Heart right ventricle (tissue), 16 donors: ENCODE measurements around the gene ATP13A1. TPM values are rescaled to one million over a fixed set of nuclear protein-coding genes. Genes with fewer than 3 reads are reported as not detected.
"Not testable (repeated sequence)": the region's sequence is repeated elsewhere in the genome, so short reads cannot be mapped to it uniquely, and the experiment has no call there.

ENCODE experiments used
- ATAC-seq, 8 donors: fragments of 200-7000 bp; cut with Tn5 transposase; one replicate each; pipeline ENCODE4 v1.9.1; 2020; ENCODE audit warnings: mild to moderate bottlenecking in 8 of 8, moderate library complexity in 8 of 8, moderate number of reproducible peaks in 1 of 8
- DNase-seq, 2 donors: peaks; one replicate each; pipeline ENCODE4 v3.0.0-alpha.2; 2020
- H3K27ac ChIP-seq, 10 donors: fragments of 200-600 bp; sonication (generic) in 2 of 10; one replicate each; pipeline versions ENCODE4 v1.5.0 to v1.8.0; 2020 to 2022; ENCODE audit warnings: mild to moderate bottlenecking in 3 of 10
- H3K27me3 ChIP-seq, 7 donors: fragments of 200-600 bp; one replicate each; pipeline ENCODE4 v1.8.0; 2021 to 2022; ENCODE audit warnings: mild to moderate bottlenecking in 2 of 7
- H3K36me3 ChIP-seq, 9 donors: fragments of 200-600 bp; sonication (generic) in 1 of 9; one replicate each; pipeline versions ENCODE4 v1.5.0 to v1.8.0; 2020 to 2022; ENCODE audit warnings: mild to moderate bottlenecking in 2 of 9
- H3K4me1 ChIP-seq, 9 donors: fragments of 200-600 bp; sonication (generic) in 1 of 9; one replicate each; pipeline versions ENCODE4 v1.5.0 to v1.8.0; 2020 to 2022; ENCODE audit warnings: mild to moderate bottlenecking in 4 of 9
- H3K4me3 ChIP-seq, 10 donors: fragments of 200-600 bp; sonication (generic) in 2 of 10; one replicate each; pipeline versions ENCODE4 v1.5.0 to v1.8.0; 2020 to 2022; ENCODE audit warnings: mild to moderate bottlenecking in 7 of 10, moderate library complexity in 2 of 10
- H3K9me3 ChIP-seq, 11 donors: fragments of 200-600 bp in 10 of 11; sonication (generic) in 2 of 11; one replicate each; pipeline versions ENCODE4 v1.5.0 to v1.8.0; 2013 to 2022; ENCODE audit warnings: mild to moderate bottlenecking in 2 of 11, control low read depth in 1 of 11, moderate library complexity in 1 of 11
- CTCF ChIP-seq, 9 donors: fragments of 200-600 bp; sonication (generic) in 2 of 9; IDR thresholded peaks; one replicate each; pipeline versions ENCODE4 v1.5.0 to v1.8.0; 2021 to 2022; ENCODE audit warnings: antibody characterized with exemption in 9 of 9, mild to moderate bottlenecking in 5 of 9, moderate library complexity in 1 of 9
- WGBS, 2 donors: extraction: QIAGEN DNeasy Blood & Tissue Kit; methylation state at CpG; one replicate each; pipeline ENCODE4 v1.1.7; 2013; ENCODE audit warnings: inconsistent platforms in 1 of 2; 5-methylcytosine and 5-hydroxymethylcytosine counted together
- intact Hi-C, 10 donors: fragments of 100-400 bp; cut with DNase I; formaldehyde crosslinking; loops; one replicate each; pipeline versions ENCODE4 v1.11.1 to v1.14.2; 2022
- polyA plus RNA-seq, 2 donors: library from polyadenylated mRNA; stranded (reverse); fragments of 200-250 nt; gene quantifications; one replicate each; pipeline ENCODE4 v1.2.3, GENCODE V29; 2013
- total RNA-seq, 10 donors: library from RNA; stranded (reverse); fragmentation: NEBNext Ultra II Directional in 3 of 10; extraction: Animal tissue kit (Norgen Biotek cat#: 25700) in 3 of 10; gene quantifications; one replicate each; pipeline versions ENCODE4 v1.2.1 to v1.2.4, GENCODE V29; 2021 to 2023
- donor health status: Arrhythmogenic right ventricular cardiomyopathy.
- donor health status: ischemic (EF 13 %, LVEDD 7.1; RV severe dilation, severe dysfunction).
- donor health status: healthy with polysubstance abuse.
- donor health status: DM: no; HTN: yes; CAD: no.
- donor health status: DM: no; HTN: no; CAD: no.
- donor health status: ischemic (EF 25% LVEDD 6.9; RV normal size, moderate dysfunction).
- donor health status: ischemic (EF 25% LVEDD 5.7; RV mildly dilated, moderate dysfunction).
- donor health status: healthy.
- donor health status: DM: yes; HTN: yes; CAD: no.
- donor health status: Ischemic cardiomyopathy.
- donor health status: ischemic (EF 35%, LVEDD 5.7; RV mildly dilated, moderate dysfunction).
- donor health status: nonischemic (EF 11% LVEDD 7.7; RV severe dilation, severe dysfunction).
- donor health status: DM: yes; HTN: yes; CAD: no.
- donor health status: PGD.
- donor health status: ischemic (EF 29% LVEDD 5.4; RV normal size, mild dysfunction).
- donor health status: nonischemic (EF 23%, LVEDD 6.1; RV moderate dilation, normal function).

The ATP13A1 gene
- total and polyA plus RNA-seq, 12 donors: 12.3 to 34.5 (median 18.8) TPM

- Histone ChIP-seq H3K9me3 (peaks cover 0 to 31% (median 0%) of the 10 kb centered on the region in 11 donors), H3K4me3 (peak overlapping the region in 5 of 10 donors; percentile 94 to 99 (median 96)), H3K27ac (peak overlapping the region in 1 of 10 donors; percentile 96), H3K27me3 (no peaks in the 10 kb centered on the region), H3K4me1 (peaks cover 0 to 23% (median 12%) of the 10 kb centered on the region in 9 donors), H3K36me3 (peaks cover 0 to 34% (median 0%) of the 10 kb centered on the region in 9 donors)
- 78 to 79% methylated on average over 10 of the region's 10 CpGs for whole genome bisulfite sequencing, 2 donors
- DNase-seq: no peak
- no peak for TF ChIP-seq CTCF (IDR thresholded peaks at IDR 0.05)
- ATAC-seq: no peak
- intact Hi-C loops: loop anchor here in 1 of 10 donors (10.0 kb wide), 1 partner anchor 65 kb away; the partner anchor contains the start of gene ZNF14
These were observed 6.6 kb upstream of the ATP13A1 start for GRCh38 chr19:19670070-19670551.

- ATAC-seq (peak; percentile 74 to 89 (median 85)), DNase-seq (peak; percentile 92 to 94)
- Histone ChIP-seq H3K27ac (peak within 1 kb of the TSS in 9 of 10 donors; percentile 70 to 96 (median 79)), H3K4me1 (peaks cover 0 to 29% (median 14%) of the 10 kb centered on the region in 9 donors), H3K27me3 (no peaks in the 10 kb centered on the region), H3K9me3 (peaks cover 0 to 14% (median 0%) of the 10 kb centered on the region in 11 donors), H3K36me3 (peaks cover 0 to 18% (median 0%) of the 10 kb centered on the region in 9 donors), H3K4me3 (peak within 1 kb of the TSS; percentile 66 to 99 (median 94))
- TF ChIP-seq CTCF (IDR thresholded peaks at IDR 0.05): no peak
- intact Hi-C loops: loop anchor here in 4 of 10 donors (2.0 to 10.0 kb wide), 6 partner anchors 64 to 236 kb away; partner anchors contain the start of genes ZNF506 (in 2 of the 4), ZNF14 (in 1 of the 4) and ZNF93 (in 1 of the 4)
- 4 to 5% methylated on average over 36 of the region's 36 CpGs for WGBS, 2 donors
These were observed 4.9 kb upstream of the ATP13A1 start, which contains the start of gene ZNF101 for GRCh38 chr19:19668230-19669012. TSS of gene ZNF101 (plus strand) at chr19:19668839. CDS start at chr19:19668964, 125 bp downstream.

- peaks cover 5 to 50% (median 28%) of the 10 kb centered on the region in 9 donors for H3K4me1 ChIP-seq
- not testable (repeated sequence) for H3K9me3 ChIP-seq, DNase-seq, ATAC-seq, H3K4me3 ChIP-seq, H3K27ac ChIP-seq, H3K36me3 ChIP-seq, H3K27me3 ChIP-seq
- intact Hi-C loops: loop anchor here in 3 of 10 donors (5.0 to 10.0 kb wide), 5 partner anchors 67 to 239 kb away; partner anchors contain the start of genes ZNF14 (in 1 of the 3), ZNF506 (in 1 of the 3) and ZNF93 (in 1 of the 3)
- 98% methylated on average over 22 of the region's 22 CpGs for WGBS, 2 donors
These were observed 2.0 kb upstream of the ATP13A1 start for GRCh38 chr19:19665420-19665948.

GRCh38 chr19:19662871-19663255 lies 613 bp downstream of the ATP13A1 start:
- Histone ChIP-seq H3K36me3 (peaks cover 0 to 29% (median 14%) of the 10 kb centered on the region in 9 donors), H3K27ac (peak overlapping the region in 9 of 10 donors; percentile 86 to 98 (median 93)), H3K9me3 (no peaks in the 10 kb centered on the region), H3K4me1 (peaks cover 5 to 34% (median 20%) of the 10 kb centered on the region in 9 donors), H3K27me3 (no peaks in the 10 kb centered on the region), H3K4me3 (peak overlapping the region; percentile 77 to 100 (median 93))
- DNase-seq: no peak
- ATAC-seq: no peak
- TF ChIP-seq CTCF (IDR thresholded peaks at IDR 0.05): no peak
- 8 to 12% methylated on average over 17 of the region's 17 CpGs for WGBS, 2 donors
- intact Hi-C loops: loop anchor here in 2 of 10 donors (5.0 to 10.0 kb wide), 4 partner anchors 69 to 242 kb away; partner anchors contain the start of genes ZNF14 (in 1 of the 2), ZNF506 (in 1 of the 2) and ZNF93 (in 1 of the 2)
